Skin epidermis (tissue), 12 donors: ENCODE measurements around the gene HRC.

Source experiments
- H3K27ac ChIP-seq, 21 experiments: fragments of 200-600 bp; sonication (generic) in 11 of 21; one replicate each; pipeline ENCODE4 v1.5.0; 2020; ENCODE audit warnings: mild to moderate bottlenecking in 3 of 21, inconsistent platforms in 2 of 21, moderate library complexity in 2 of 21
- H3K4me3 ChIP-seq, 7 experiments: fragments of 200-600 bp; sonication (generic) in 2 of 7; one replicate each; pipeline ENCODE4 v1.5.0; 2020; ENCODE audit warnings: inconsistent platforms in 2 of 7, mild to moderate bottlenecking in 2 of 7, moderate library complexity in 1 of 7

Gene HRC

DNA sequence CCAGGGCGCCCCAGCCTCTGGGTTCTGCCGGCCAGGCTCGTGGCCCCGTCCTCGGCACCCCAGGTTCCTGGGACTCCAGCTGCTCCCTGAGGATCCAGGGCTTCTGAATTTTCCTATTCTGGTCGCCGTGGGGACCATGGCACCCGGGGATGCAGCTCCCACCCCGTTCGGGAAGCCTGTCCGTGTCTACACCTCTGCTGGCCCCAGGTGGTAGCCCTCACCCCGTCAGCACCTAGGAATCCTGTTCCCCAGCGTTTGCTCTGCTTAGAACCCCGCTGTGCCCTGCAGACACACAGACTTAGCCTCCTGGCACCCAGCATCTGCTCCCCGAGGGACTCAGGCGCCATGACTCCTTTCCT, 34.9 kb downstream of the HRC start:
- H3K4me3 ChIP-seq: peak overlapping the region; percentile 48 to 69 (median 57)
- peak overlapping the region in 10 of 21 experiments; percentile 4 to 97 (median 90) for H3K27ac ChIP-seq

GRCh38 chr19:49119411-49120324, 35.5 kb downstream of the HRC start, which contains the start of gene PPFIA3:
TSS of gene PPFIA3 (plus strand) at chr19:49119544. CDS start at chr19:49127874, 8,330 bp downstream.
- H3K4me3 ChIP-seq: peak within 1 kb of the TSS; percentile 48 to 69 (median 57)
- peak within 1 kb of the TSS; percentile 3 to 97 (median 89) for H3K27ac ChIP-seq

GRCh38 chr19:49118565-49119410, 36.4 kb downstream of the HRC start, which contains the start of gene C19orf73:
TSS of gene C19orf73 (minus strand) at chr19:49119143. CDS start at chr19:49119022, 121 bp downstream.
- H3K27ac ChIP-seq: peak within 1 kb of the TSS; percentile 3 to 97 (median 89)

DNA sequence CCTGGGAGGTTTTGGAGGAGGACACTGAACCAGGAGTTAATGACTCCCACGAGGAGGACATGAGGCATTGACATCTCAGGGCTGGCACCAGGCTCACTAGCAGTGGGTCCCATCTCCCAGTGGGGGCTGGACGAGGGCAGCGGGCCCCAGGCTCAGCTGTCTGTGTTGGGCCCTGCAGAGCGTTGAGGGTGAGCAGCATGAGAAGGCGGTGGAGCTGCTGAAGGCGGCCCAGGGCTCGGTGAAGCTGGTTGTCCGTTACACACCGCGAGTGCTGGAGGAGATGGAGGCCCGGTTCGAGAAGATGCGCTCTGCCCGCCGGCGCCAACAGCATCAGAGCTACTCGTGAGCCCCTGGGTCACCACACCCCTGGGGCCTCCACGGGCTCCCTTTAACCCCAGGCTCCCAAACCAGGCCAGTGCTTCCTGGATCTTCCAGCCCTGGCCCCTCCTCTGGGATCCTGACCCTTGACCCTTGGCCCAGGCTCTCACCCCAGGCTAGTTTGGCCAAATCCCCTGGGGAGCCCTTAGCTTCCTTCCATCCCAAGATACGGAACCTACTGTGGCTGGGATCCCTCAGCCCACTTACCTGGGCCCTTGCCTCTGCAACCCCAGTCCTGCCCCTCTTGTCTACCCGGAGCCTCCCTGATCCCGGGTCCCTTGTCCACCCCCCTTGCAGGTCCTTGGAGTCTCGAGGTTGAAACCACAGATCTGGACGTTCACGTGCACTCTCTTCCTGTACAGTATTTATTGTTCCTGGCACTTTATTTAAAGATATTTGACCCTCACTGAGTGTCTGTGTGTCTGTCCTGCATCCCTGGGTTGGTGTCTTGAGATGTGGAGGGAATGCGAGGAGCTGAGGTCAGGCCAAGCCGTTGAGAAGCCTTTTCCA, 37.3 kb downstream of the HRC start:
- Histone ChIP-seq H3K27ac (peak overlapping the region in 20 of 21 experiments; percentile 84 to 97 (median 90)), H3K4me3 (peak overlapping the region; percentile 48 to 69 (median 57))

More at GRCh38 chr19:49118565-49119410, 36.4 kb downstream of the HRC start, which contains the start of gene C19orf73:
- H3K4me3 ChIP-seq: peak within 1 kb of the TSS; percentile 48 to 69 (median 57)

DNA sequence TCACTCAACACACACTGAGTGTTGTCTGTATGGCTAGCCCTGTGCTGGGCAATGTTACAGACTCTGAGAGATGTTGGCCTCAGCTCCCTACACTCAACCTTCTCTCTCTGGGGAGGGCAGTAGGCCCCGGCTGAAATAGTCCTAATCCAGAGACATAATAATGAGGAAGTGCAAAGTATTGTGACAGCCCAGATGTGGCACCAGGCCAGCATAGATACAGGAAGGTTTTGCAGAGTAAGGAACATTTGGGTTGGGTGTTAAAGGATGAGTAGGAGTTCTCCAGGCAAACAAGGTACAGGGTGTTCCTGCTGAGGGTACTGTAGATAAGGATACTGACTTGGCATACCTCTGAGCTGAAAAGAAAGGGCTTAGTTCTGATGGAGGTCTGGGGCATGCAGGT, 38.7 kb downstream of the HRC start:
- Histone ChIP-seq H3K27ac (no peak overlapping the region), H3K4me3 (no peak overlapping the region)

DNA sequence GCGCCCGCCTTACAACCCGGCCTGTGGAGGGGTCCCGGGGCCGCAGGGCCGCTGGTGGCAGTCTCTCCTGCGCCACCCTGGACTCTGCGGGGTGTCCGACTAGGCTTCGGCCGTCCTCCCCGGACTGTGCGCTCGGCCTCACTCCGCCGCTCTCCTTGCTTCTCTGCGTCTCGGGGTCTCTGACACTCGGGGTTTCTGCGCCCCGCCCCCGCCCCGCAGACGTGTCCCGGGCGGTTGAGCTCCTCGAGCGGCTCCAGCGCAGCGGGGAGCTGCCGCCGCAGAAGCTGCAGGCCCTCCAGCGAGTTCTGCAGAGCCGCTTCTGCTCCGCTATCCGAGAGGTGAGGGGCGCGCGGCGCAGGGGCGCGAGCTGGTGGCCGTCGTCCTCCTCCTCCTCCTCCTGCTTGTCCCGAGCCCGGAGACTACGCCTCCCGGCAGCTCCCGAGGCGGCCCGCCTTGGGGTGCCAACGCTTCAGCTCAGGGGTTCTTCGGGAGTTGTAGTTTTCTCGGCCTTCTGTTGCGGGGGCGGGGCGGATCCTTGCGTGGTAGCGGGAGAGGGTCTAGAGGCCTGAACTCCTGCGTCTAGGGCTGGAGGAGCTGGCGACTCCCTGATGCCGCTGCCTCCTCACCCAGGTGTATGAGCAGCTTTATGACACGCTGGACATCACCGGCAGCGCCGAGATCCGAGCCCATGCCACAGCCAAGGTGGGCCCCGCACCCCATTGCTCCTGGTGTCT, 40.4 kb downstream of the HRC start:
- peak overlapping the region; percentile 66 to 96 (median 86) for H3K4me3 ChIP-seq
- peak overlapping the region; percentile 23 to 87 (median 80) for H3K27ac ChIP-seq

GRCh38 chr19:49113762-49114629, 41.2 kb downstream of the HRC start, which contains the start of gene LIN7B:
TSS of gene LIN7B (plus strand) at chr19:49114370. CDS start at chr19:49114405, 35 bp downstream.
- H3K27ac ChIP-seq: peak within 1 kb of the TSS; percentile 23 to 87 (median 80)
- H3K4me3 ChIP-seq: peak within 1 kb of the TSS; percentile 66 to 96 (median 86)

DNA sequence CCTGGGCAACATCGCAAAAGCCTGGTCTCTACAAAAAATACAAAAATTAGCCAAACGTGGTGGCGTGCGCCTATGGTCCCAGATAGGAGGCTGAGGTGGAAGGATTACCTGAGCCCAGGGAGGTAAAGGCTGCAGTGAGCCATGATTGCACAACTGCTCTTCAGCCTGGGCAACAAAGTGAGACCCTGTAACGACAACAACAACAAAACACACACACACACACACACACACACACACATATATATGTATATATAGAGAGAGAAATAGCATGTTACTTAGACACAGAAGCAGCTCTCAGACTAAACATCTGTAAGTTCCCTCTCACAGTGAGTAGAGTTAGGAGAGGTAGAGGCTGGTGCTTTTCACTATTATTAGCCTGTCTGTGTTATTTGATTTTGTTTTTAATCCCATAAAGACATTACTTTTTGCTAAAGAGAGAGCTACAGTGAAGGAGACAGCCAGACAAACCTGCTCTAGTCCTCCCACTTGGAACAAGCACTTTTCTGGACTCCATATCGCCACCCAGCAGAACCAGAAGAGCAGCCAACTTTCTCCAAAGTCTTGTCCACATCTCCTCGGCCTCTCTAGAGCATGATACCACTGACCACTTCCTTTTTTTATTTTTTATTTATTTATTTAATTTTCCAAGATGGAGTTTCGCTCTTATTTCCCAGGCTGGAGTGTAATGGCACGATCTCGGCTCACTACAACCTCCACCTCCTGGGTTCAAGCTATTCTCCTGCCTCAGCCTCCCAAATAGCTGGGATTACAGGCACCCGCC, 43.8 kb downstream of the HRC start:
- Histone ChIP-seq H3K4me3 (no peak overlapping the region), H3K27ac (no peak overlapping the region)

DNA sequence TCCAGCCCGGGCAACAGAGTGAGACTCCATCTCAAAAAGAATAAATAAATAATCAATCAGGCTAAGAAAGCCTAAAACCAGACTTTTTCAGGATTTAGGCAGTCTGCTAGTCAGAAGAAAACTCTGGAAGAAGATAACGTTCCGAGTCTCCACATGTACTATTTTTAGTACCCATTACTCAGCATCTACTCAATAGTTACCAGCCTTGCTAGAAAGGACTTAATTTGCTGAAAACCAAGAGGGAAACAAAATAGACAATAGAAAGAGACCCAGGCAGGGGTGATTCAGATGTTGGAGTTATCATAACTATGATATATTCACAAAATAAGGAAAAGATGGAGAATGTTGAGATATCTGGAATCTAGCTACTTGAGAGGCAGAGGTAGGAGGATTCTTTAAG, 44.6 kb downstream of the HRC start:
- no peak overlapping the region for H3K4me3 ChIP-seq
- no peak overlapping the region for H3K27ac ChIP-seq

GRCh38 chr19:49109569-49110233, 45.5 kb downstream of the HRC start:
- Histone ChIP-seq H3K4me3 (no peak overlapping the region), H3K27ac (no peak overlapping the region)

GRCh38 chr19:49109051-49109450, 46.1 kb downstream of the HRC start:
- H3K4me3 ChIP-seq: no peak overlapping the region
- H3K27ac ChIP-seq: no peak overlapping the region

GRCh38 chr19:49107625-49108459, 47.4 kb downstream of the HRC start:
- Histone ChIP-seq H3K27ac (no peak overlapping the region), H3K4me3 (no peak overlapping the region)

DNA sequence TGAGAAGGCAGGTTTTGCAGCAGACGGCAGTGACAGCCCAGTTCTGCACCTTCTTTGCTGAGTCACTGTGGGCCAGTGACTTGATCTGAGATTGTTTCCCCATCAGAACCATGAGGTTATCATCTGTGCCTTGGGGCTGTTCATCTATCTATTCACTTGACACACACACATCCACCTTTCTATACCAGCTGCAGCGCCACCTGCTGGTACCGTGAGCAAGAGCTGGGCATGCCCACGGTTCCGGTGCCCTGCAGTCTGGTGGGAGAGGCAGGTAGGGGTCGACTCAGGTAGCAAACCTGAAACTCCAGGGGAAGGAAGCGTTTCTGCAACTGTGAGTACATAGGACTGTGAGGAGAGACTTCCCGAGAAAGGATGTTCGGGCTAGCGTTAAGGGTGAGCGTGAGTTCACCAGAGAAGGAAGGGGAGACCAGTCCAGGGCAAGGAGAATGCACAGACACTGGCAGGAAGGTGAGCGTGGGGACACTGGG, 48.5 kb downstream of the HRC start:
- Histone ChIP-seq H3K27ac (no peak overlapping the region), H3K4me3 (no peak overlapping the region)

DNA sequence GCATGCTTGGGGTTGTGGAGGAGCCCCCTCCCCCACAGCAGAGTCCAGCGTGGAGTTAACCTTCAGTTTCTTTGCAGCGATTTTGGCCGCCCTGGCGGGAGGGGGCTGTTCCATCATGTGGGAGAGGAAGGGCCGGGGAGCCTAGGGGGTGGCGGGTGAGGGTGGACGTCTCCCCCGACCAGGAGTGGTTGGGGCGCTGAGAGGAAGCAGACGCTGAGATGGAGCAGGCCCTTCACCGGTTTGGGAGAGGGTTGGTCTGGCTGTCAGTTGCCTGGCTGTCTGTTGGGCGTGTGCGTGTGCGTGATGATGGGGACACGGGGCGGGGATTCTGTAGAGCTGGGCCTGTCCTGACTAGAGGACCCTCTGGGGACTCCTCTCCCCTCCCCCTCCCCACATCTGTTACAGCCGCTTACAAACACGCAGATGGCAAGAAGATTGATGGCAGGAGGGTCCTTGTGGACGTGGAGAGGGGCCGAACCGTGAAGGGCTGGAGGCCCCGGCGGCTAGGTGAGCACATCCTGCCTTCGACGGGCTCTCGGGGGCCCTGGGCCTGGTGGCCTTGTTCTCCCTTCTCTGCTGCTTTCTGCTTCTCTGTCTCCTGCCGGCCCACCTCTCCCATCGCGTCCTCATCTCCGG, 50.8 kb downstream of the HRC start:
- no peak overlapping the region for H3K27ac ChIP-seq

More for the DNA sequence above, 50.8 kb downstream of the HRC start:
- no peak overlapping the region for H3K4me3 ChIP-seq
